Measurements from ENCODE around the gene YTHDC2.

YTHDC2 gene

DNA sequence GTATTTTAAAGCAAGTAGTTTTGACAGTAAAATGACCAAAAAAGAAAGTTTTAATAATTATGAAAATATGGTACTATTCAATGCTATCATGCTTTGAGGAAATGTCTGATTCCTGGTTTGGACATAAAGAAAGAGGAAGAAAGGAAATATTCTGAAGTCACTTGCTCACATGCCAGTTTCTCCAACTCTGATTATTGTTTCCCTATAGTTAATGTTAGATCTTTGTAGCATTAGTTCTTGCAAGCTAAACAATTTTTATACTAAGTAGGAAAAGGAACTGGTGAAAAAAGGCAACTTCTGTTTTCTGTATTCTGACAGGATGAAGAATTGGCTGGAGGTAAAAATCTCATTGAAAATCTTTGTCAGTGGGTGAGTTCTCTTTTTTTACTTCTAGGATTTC is 119.5 kb downstream of the YTHDC2 start:
- H3K4me1 ChIP-seq (ENCODE audit: control insufficient read depth, insufficient read depth, low read length, poor library complexity, severe bottlenecking) = no peaks in the 10 kb centered on the region
- no peaks in the 10 kb centered on the region for H3K36me3 ChIP-seq (ENCODE audit: control insufficient read depth, insufficient read depth, low read length)
- H3K9me3 ChIP-seq (ENCODE audit: control insufficient read depth, low read length) = no peaks in the 10 kb centered on the region
- H3K27ac ChIP-seq (ENCODE audit: low read depth, low read length, severe bottlenecking) = no peak overlapping the region
- no peak overlapping the region for H3K4me3 ChIP-seq (ENCODE audit: extremely low read depth, insufficient read depth, low read length, poor library complexity, severe bottlenecking)

DNA sequence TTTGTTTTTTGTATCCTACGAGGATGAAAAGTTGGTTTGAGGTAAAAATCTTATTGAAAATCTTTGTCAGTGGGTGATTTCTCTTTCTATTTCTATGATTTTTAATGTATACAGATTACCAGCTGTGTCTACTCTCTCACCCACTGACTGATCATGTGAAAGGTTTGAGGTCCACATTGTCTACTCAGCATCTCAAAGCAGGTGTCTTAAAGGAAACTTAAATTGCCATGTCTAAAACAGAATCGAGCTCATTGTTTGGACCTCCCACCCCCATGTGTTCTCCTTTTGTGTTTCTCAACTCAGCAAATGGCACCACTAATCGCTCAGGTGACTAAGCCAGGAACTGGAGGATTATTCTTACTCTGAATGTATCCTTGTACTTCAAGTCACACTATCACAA is 121.5 kb downstream of the YTHDC2 start:
- Histone ChIP-seq H3K9me3 (ENCODE audit: control insufficient read depth, low read length) (peaks cover 11% of the 10 kb centered on the region), H3K27ac (ENCODE audit: low read depth, low read length, severe bottlenecking) (no peak overlapping the region), H3K4me1 (ENCODE audit: control insufficient read depth, insufficient read depth, low read length, poor library complexity, severe bottlenecking) (no peaks in the 10 kb centered on the region), H3K36me3 (ENCODE audit: control insufficient read depth, insufficient read depth, low read length) (no peaks in the 10 kb centered on the region), H3K4me3 (ENCODE audit: extremely low read depth, insufficient read depth, low read length, poor library complexity, severe bottlenecking) (no peak overlapping the region)
- 85 to 88% methylated on average over 2 of the region's 3 CpGs for WGBS, 2 experiments (ENCODE audit: insufficient coverage in 2 of 2)

DNA sequence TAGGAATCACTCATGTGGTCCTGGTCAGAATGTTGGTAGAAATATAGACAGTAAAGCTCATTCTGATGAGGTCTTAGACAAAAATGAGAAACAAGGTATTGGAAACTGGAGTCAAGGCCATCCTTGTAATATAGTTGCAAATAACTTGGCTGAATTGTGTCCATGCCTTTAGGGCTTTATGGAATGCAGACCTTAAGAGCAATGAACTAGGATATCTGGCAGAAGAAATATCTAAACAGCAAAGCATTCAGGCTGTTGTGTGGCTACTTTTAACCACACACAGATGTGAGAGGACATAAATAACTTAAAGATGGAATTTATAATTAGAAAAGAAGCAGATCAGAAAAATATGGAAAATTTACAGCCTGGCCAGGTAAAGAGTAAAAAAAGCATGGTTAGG is 128.2 kb downstream of the YTHDC2 start:
- Histone ChIP-seq H3K4me3 (ENCODE audit: extremely low read depth, insufficient read depth, low read length, poor library complexity, severe bottlenecking) (no peak overlapping the region), H3K9me3 (ENCODE audit: control insufficient read depth, low read length) (peaks cover 11% of the 10 kb centered on the region), H3K27ac (ENCODE audit: low read depth, low read length, severe bottlenecking) (no peak overlapping the region), H3K4me1 (ENCODE audit: control insufficient read depth, insufficient read depth, low read length, poor library complexity, severe bottlenecking) (no peaks in the 10 kb centered on the region), H3K36me3 (ENCODE audit: control insufficient read depth, insufficient read depth, low read length) (no peaks in the 10 kb centered on the region)

Data from mesodermal cell (in vitro differentiated cells).